Fibroblast of the aortic adventitia (primary cell): ENCODE results near the gene TDRD12. TPM values are rescaled to one million over a fixed set of nuclear protein-coding genes. Genes with fewer than 3 reads are reported as not detected.
"Not testable (repeated sequence)": the region's sequence is repeated elsewhere in the genome, so short reads cannot be mapped to it uniquely, and the experiment has no call there.

Experiments
- DNase-seq: peaks from one replicate; pipeline ENCODE4 v3.0.0-alpha.2; 2010; ENCODE audit warnings: low read depth
- H3K4me3 ChIP-seq: 2 replicates; pipeline ENCODE4 v1.5.1; 2011; ENCODE audit warnings: low read depth, mild to moderate bottlenecking, control low read depth, low read length, moderate library complexity
- total RNA-seq: library from RNA; depleted of rRNA; stranded (reverse); fragments of >200 nt; gene quantifications from 2 replicates; pipeline ENCODE4 v1.2.3, GENCODE V29; 2012; ENCODE audit warnings: low replicate concordance
- TF ChIP-seq, protein P1 (sequence below): IDR thresholded peaks from 2 replicates; pipeline ENCODE4 v1.5.1; 2011; ENCODE audit warnings: mild to moderate bottlenecking, low read length, control low read depth, inconsistent platforms; ENCODE audit not compliant: insufficient read depth

TDRD12 gene
- total RNA-seq, 1 donor = 0.36 TPM

DNA sequence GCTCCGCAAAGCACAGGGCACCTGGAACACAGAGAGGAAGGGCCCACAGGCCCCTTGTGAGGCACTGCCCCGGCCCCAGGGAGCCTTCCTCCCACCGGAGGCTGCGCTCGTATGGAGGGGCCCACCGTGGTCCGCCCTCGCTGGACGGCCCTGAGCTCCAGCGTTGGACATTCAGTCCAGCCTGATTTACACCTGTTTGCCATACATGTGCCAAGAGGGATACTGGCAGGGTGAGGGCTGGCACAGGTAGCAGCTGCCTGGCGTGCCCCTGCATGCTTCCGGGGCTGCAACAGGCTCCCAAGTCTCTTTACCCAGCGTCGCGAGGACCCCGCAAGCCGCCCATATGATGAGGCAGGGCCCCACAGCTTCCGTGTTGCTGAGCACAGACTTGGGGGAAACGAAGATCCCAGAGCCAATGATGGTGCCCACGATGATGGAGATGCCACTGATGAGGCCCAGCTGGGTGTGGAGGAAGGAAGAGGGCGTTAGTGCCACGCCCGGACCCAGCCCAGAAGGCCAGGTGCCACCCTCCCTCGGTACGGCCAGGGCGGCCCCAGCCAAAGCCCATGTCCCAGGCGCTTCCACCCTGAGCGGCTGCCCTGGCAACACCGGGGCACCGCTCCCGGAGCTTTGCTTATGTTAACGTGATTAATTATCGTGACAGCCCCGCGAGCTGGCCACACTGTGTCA is 144.9 kb downstream of the TDRD12 start:
- DNase-seq = no peak
- H3K4me3 ChIP-seq = no peak overlapping the region
- TF ChIP-seq, protein P1, sequence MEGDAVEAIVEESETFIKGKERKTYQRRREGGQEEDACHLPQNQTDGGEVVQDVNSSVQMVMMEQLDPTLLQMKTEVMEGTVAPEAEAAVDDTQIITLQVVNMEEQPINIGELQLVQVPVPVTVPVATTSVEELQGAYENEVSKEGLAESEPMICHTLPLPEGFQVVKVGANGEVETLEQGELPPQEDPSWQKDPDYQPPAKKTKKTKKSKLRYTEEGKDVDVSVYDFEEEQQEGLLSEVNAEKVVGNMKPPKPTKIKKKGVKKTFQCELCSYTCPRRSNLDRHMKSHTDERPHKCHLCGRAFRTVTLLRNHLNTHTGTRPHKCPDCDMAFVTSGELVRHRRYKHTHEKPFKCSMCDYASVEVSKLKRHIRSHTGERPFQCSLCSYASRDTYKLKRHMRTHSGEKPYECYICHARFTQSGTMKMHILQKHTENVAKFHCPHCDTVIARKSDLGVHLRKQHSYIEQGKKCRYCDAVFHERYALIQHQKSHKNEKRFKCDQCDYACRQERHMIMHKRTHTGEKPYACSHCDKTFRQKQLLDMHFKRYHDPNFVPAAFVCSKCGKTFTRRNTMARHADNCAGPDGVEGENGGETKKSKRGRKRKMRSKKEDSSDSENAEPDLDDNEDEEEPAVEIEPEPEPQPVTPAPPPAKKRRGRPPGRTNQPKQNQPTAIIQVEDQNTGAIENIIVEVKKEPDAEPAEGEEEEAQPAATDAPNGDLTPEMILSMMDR = no peak

DNA sequence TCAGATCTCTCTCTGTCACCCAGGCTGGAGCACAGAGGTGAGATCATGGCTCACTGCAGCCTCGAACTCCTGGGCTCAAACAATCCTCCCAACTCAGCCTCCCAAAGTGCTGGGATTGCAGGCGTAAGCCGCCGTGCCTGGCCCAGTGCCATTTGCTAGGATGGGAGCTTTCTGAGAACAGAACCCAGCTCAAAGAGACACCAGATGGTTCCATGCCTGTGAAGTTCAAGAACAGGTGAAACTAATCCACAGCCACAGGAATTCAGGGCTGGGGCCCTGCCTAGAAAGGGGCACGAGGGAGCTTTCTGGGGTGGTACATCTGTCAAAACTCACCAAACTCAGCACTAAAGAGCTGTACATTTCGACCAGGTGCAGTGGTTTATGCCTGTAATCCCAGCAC is 145.8 kb downstream of the TDRD12 start:
- H3K4me3 ChIP-seq = no peak overlapping the region
- TF ChIP-seq, protein P1 = no peak

DNA sequence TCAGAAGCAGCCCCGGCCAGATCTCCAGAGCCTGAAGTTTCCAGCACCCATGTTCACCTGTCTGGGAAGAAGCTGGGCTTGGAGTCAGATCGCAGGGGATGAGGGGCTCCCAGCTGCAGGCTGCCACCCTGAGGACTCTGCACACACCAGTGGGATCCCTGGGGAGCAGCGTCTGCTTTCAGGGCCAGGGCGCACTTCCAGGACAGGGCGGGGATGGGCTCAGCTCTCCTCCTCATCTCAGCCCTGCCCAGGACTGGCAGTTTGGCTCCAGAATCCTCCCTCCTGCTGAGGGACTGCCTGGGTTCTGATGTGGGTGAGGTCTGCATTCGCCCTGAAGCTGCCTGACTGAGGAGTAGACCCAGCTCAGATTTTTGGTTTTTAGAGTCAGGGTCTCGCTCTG is 146.5 kb downstream of the TDRD12 start:
- no peak for DNase-seq
- TF ChIP-seq, protein P1 = no peak
- no peak overlapping the region for H3K4me3 ChIP-seq

More for the DNA sequence above, 145.8 kb downstream of the TDRD12 start:
- DNase-seq = no peak

DNA sequence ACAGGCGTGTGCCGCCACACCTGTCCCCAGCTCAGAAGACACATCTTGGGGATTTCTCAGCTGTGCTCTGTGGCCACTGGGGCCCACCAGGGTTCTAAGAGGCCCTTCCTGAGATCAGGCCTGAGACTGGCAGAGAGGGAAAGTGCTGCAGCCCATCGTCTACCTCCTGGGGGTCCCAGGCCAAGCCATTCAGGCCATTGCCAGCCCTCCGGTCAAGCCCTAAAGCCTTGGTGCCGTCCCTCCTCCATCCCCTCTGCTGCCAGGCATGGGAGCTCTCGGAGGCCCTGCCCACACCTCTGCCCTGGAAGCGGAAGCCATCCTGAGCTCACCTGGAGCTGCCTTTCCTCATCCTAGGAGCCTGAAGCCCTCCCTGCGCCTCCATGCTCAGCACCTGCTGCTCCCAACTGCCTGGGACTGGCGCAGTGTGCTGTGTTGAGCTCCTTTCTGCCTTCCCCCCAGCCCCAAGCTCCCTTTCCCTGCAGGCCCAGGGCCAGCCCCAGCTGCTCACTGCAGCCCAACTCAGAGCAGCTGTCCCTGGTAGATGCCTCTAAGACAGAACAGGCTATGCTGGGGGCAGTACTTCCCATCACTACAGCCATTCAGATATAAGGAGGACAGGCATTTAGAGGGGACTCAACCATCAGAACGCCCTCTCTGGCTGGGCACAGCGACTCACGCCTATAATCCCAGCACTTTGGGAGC is 147.1 kb downstream of the TDRD12 start:
- H3K4me3 ChIP-seq = no peak overlapping the region
- DNase-seq = no peak
- TF ChIP-seq, protein P1 = no peak

DNA sequence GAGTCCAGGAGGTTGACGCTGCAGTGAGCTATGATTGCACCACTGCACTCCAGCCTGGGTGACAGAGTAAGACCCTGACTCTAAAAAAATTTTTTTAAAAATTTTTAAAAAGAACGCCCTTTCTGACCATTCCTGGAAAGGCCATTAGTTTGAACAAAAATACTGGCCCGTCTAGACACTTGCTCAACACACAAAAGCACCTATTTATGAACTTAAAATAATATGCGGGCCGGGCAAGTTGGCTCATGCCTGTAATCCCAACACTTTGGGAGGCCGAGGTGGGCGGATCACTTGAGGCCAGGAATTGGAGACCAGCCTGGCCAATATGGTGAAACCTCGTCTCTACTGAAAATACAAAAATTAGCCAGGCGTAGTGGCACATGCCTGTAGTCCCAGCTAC is 147.9 kb downstream of the TDRD12 start:
- DNase-seq, H3K4me3 ChIP-seq: not testable (repeated sequence)

DNA sequence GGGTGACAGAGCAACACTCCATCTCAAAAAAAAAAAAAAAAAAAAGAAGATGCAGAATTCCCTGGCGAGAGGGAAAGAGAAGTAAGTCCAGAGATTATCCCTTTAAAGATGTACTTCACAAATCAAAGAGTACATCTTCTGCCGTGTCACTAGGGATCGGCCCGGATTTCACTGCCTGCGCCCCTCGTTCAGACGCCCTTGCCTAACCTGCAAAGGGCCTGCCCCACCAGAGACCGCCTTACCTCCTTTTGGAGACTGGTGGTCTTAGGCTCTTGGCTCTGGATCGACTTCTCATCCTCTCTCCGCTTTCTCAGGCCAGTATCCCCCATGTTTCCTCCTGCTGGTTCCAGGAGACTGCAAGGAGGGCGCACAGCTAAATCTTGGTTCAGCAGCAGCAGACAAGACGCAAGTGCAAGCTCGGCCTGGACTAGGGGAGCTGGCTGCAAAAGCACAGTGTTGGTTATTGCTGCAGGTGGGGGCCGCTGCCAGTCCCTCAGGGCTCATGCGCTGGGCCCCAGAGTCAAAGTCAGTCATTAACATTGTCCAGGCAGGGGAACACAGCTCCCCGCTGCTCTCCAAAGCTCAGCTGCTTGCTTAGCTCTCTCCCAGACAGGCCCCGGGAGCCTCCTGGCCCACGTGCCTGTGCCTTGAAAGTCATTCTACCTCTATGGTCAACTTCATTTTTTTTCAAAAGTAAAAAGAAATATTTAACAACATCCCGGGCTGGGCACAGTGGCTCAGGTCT is 148.8 kb downstream of the TDRD12 start:
- DNase-seq = no peak
- TF ChIP-seq, protein P1 = no peak
- no peak overlapping the region for H3K4me3 ChIP-seq

DNA sequence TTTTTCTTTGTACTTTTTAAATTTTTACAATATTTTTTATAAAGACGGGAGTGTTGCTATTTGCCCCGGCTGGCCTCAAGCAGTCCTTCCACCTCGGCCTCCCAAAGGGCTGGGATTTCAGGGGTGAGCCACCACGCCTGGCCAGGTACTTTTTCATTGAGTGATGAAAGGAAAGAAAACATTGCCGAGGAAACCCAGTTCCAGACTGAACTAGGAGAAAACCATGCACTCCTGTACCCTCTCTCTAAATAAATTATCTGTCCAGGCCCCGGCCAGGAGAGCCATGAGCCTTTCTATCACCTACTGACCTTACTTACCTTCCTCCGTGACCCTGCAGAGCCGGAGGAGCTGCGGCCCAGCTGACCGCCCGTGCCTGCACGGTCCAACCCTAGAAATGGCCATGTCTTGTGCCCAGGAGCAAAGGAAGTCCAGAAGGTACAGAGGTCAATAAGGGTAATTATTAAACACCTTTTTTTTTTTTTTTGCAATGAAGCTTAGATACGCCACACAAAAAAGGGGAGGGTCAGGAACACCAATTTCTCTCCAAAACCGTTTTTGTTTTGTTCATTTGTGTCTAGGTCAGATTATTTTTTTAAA is 149.9 kb downstream of the TDRD12 start, which contains the start of gene SLC7A9:
TSS of gene SLC7A9 (minus strand) at position 399 of the 597 bp plus-strand sequence. CDS start 1,233 bp downstream, outside the sequence.
- TF ChIP-seq, protein P1 = no peak
- no peak for DNase-seq
- H3K4me3 ChIP-seq = no peak within 1 kb of the TSS
